Measurements from ENCODE around the gene PRICKLE2. TPM values are rescaled to one million over a fixed set of nuclear protein-coding genes. Genes with fewer than 3 reads are reported as not detected.

Gene PRICKLE2
- total RNA-seq, 2 experiments from 2014 or later, result not detected

GRCh38 chr3:64253689-64254088 lies 28.4 kb upstream of the PRICKLE2 start:
- Mint-ChIP-seq H3K27me3 (peaks cover 5% of the 10 kb centered on the region), H3K4me3 (no peak overlapping the region), H3K27ac (no peak overlapping the region), H3K9me3 (no peaks in the 10 kb centered on the region), H3K36me3 (ENCODE audit: low read depth) (no peaks in the 10 kb centered on the region), H3K4me1 (ENCODE audit: low read depth) (no peaks in the 10 kb centered on the region)
- DNase-seq (no peak), ATAC-seq (no peak)
- no peak for TF ChIP-seq CTCF (IDR thresholded peaks at IDR 0.05)
- ChIA-PET CTCF (no interaction called here), POLR2A (no interaction called here)
- intact Hi-C loops (cut with micrococcal nuclease), result no loop called here

DNA sequence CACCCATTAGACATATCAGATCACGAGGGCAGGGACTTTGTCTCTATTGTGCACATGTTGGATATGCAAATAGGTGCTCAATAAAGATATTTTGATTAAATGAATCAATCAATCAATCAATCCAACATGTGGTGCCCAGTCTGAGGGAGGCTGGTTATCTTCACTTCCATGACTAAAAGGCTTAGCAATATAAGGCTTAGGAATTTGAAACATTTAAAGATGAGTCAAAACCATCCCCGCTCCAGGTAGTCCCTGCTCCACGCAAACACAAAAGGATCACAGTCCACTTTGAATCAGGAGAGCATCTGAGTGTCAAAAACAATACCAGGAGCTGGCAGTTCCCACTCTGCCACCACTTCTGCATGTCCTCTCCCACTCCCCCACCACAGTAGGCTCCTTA lies 25.8 kb upstream of the PRICKLE2 start:
- no peak for TF ChIP-seq CTCF (IDR thresholded peaks at IDR 0.05)
- Mint-ChIP-seq H3K27me3 (peaks cover 2% of the 10 kb centered on the region), H3K4me3 (no peak overlapping the region), H3K4me1 (ENCODE audit: low read depth) (no peaks in the 10 kb centered on the region), H3K9me3 (no peaks in the 10 kb centered on the region), H3K27ac (no peak overlapping the region), H3K36me3 (ENCODE audit: low read depth) (no peaks in the 10 kb centered on the region)
- no peak for DNase-seq
- CTCF ChIA-PET, result no interaction called here
- POLR2A ChIA-PET, result no interaction called here
- intact Hi-C loops (cut with micrococcal nuclease), result no loop called here
- ATAC-seq, result no peak

DNA sequence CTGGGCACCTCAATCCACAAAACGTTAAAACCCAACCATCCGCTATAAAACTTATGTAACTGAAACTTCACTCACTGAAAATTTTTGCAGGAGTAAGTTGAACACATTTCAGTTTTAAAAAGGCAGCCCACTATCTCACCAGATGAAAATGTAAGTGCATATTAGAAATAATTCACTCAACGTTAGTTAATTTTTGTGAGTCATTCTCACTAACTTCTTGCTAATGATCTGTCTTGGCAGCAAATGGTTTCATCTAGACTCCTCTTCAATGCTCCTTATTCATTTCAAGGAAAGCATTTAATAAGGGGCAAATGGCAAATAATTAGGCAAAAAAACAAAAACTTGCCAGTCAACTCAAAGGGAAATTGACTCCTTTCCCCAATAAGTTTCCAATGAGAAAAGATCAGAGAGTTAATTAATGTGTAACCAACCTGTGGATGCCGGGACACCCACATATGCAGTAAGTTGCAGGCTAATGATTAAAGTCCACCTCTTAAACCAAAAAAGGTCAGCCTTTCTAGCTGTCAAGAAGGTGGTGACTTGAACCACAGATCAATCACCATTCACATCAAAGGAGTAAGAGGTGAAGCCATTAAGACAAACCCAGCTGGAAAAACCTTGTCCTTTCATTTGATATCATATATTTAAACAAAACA lies 22.9 kb upstream of the PRICKLE2 start:
- no peak overlapping the region for H3K27ac Mint-ChIP-seq
- peaks cover 7% of the 10 kb centered on the region for H3K27me3 Mint-ChIP-seq
- intact Hi-C loops (cut with micrococcal nuclease), result no loop called here
- H3K4me1 Mint-ChIP-seq (ENCODE audit: low read depth), result no peaks in the 10 kb centered on the region
- no peaks in the 10 kb centered on the region for H3K9me3 Mint-ChIP-seq
- POLR2A ChIA-PET, result no interaction called here
- H3K36me3 Mint-ChIP-seq (ENCODE audit: low read depth), result no peaks in the 10 kb centered on the region
- no peak overlapping the region for H3K4me3 Mint-ChIP-seq
- DNase-seq (no peak), ATAC-seq (no peak)
- TF ChIP-seq CTCF (IDR thresholded peaks at IDR 0.05), result no peak
- CTCF ChIA-PET, result no interaction called here

DNA sequence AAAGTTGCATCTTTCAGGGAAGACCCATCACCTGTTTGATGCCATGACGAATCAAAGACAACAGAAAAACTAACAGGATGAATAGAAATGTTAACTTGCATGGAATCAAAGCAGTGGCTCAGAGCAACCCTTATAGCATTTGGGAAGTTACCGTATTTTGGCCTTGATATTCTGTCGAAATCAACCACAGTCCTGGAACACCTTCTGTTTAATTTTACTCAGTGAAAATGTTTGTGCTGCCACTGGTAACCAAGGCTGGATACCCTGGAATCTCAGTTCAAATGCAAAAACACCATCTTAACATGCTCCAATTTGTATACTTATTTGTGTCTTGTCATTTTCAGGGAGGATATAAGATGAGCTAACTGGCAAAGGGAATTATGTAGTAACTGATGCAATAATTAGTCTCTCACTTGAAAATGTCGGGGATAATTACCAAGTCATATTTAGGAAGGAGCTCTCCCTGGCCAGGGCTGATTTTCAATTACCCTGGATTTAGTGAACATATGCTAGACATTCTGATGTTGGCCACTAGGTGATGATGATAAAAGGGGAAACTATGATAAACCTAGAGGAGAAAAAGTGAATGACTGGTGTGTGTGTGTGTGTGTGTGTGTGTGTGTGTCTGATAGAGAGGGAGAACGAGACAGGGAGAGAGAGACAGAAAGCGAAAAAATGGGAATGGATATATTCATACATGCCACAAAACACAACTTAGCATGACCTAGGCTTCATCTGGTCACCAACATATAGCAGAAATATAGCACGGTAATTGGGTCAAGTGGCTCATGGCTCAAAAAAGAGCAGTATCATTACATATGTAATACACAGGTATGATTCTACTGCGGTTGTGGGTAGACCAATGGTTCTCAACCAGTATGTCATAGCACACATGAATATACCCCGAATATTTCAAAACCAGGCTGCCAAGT lies 19.0 kb upstream of the PRICKLE2 start:
- Mint-ChIP-seq H3K4me3 (no peak overlapping the region), H3K9me3 (no peaks in the 10 kb centered on the region), H3K4me1 (ENCODE audit: low read depth) (no peaks in the 10 kb centered on the region), H3K27me3 (peaks cover 7% of the 10 kb centered on the region), H3K27ac (no peak overlapping the region), H3K36me3 (ENCODE audit: low read depth) (no peaks in the 10 kb centered on the region)
- ATAC-seq, result no peak
- intact Hi-C loops (cut with micrococcal nuclease), result no loop called here
- CTCF ChIA-PET, result interaction anchor here (1.1 to 1.4 kb wide), 2 partner anchors 16 to 19 kb away, joined by 3 to 4 read pairs; partner anchors contain the start of gene PRICKLE2
- no peak for DNase-seq
- POLR2A ChIA-PET, result no interaction called here
- TF ChIP-seq CTCF (IDR thresholded peaks at IDR 0.05), result no peak

GRCh38 chr3:64242435-64242834 lies 17.2 kb upstream of the PRICKLE2 start:
- Mint-ChIP-seq H3K4me1 (ENCODE audit: low read depth) (no peaks in the 10 kb centered on the region), H3K36me3 (ENCODE audit: low read depth) (no peaks in the 10 kb centered on the region), H3K27me3 (peaks cover 7% of the 10 kb centered on the region), H3K9me3 (no peaks in the 10 kb centered on the region), H3K4me3 (no peak overlapping the region), H3K27ac (no peak overlapping the region)
- ChIA-PET POLR2A (no interaction called here), CTCF (no interaction called here)
- intact Hi-C loops (cut with micrococcal nuclease), result no loop called here
- no peak for TF ChIP-seq CTCF (IDR thresholded peaks at IDR 0.05)
- DNase-seq (no peak), ATAC-seq (no peak)
